ENCODE results near the gene IL17RC. TPM values are rescaled to one million over a fixed set of nuclear protein-coding genes. Genes with fewer than 3 reads are reported as not detected.
A peak's percentile ranks its signal among the peaks of the same experiment; 100 is the strongest.

The IL17RC gene
- total and polyA plus RNA-seq, 12 donors, result 18.6 to 62.3 (median 28.4) TPM

GRCh38 chr3:9932843-9933560 lies 16.1 kb downstream of the IL17RC start:
- H3K27me3 ChIP-seq, result no peaks in the 10 kb centered on the region
- TF ChIP-seq CTCF (IDR thresholded peaks at IDR 0.05), result peak; percentile 35 to 84 (median 69)
- peak overlapping the region; percentile 58 to 91 (median 76) for H3K4me3 ChIP-seq
- peaks cover 0 to 56% (median 8%) of the 10 kb centered on the region in 9 donors for H3K36me3 ChIP-seq
- H3K27ac ChIP-seq, result peak overlapping the region; percentile 78 to 98 (median 96)
- WGBS, 2 donors, result 0 to 1% methylated on average over 77 of the region's 77 CpGs
- no peaks in the 10 kb centered on the region for H3K9me3 ChIP-seq
- H3K4me1 ChIP-seq, result peaks cover 7 to 41% (median 30%) of the 10 kb centered on the region in 9 donors
- ATAC-seq (peak; percentile 76 to 89 (median 82)), DNase-seq (peak; percentile 80 to 85)
- intact Hi-C loops (cut with DNase I), result loop anchor here in 5 of 10 donors (2.0 to 10.0 kb wide), 4 partner anchors 42 to 294 kb away; partner anchors contain the start of genes BRK1 (in 1 of the 5) and JAGN1 (in 1 of the 5)

- no peak for TF ChIP-seq CTCF (IDR thresholded peaks at IDR 0.05)
- DNase-seq (peak; percentile 93 to 96), ATAC-seq (peak; percentile 96 to 98 (median 97))
- Histone ChIP-seq H3K9me3 (no peaks in the 10 kb centered on the region), H3K4me1 (peaks cover 7 to 41% (median 30%) of the 10 kb centered on the region in 9 donors), H3K4me3 (peak within 1 kb of the TSS; percentile 58 to 91 (median 76)), H3K36me3 (peaks cover 0 to 56% (median under 1%) of the 10 kb centered on the region in 9 donors), H3K27me3 (no peaks in the 10 kb centered on the region), H3K27ac (peak within 1 kb of the TSS; percentile 78 to 98 (median 96))
- intact Hi-C loops (cut with DNase I), result loop anchor here in 5 of 10 donors (2.0 to 10.0 kb wide), 4 partner anchors 43 to 294 kb away; partner anchors contain the start of genes BRK1 (in 1 of the 5) and JAGN1 (in 1 of the 5)
- WGBS, 2 donors, result 0% methylated on average over 49 to 50 of the region's 50 CpGs
These were observed 16.8 kb downstream of the IL17RC start, which contains the start of gene CRELD1 for GRCh38 chr3:9933561-9934234. TSS of gene CRELD1 (plus strand) at chr3:9933834. CDS start at chr3:9934439, 605 bp downstream.

- Histone ChIP-seq H3K27ac (peak overlapping the region in 9 of 10 donors; percentile 78 to 98 (median 96)), H3K9me3 (no peaks in the 10 kb centered on the region), H3K27me3 (no peaks in the 10 kb centered on the region), H3K36me3 (peaks cover 0 to 56% (median 0%) of the 10 kb centered on the region in 9 donors), H3K4me1 (peaks cover 7 to 41% (median 30%) of the 10 kb centered on the region in 9 donors), H3K4me3 (peak overlapping the region; percentile 58 to 91 (median 76))
- DNase-seq (no peak), ATAC-seq (peak in 2 of 8 donors; percentile 0 to 6)
- TF ChIP-seq CTCF (IDR thresholded peaks at IDR 0.05), result peak in 2 of 9 donors; percentile 12 to 22
- 12 to 24% methylated on average over 11 of the region's 11 CpGs for WGBS, 2 donors
- intact Hi-C loops (cut with DNase I), result loop anchor here in 4 of 10 donors (5.0 to 10.0 kb wide), 3 partner anchors 181 to 293 kb away; partner anchors contain the start of gene BRK1 (in 1 of the 4)
These were observed 17.3 kb downstream of the IL17RC start for GRCh38 chr3:9934235-9934621.

GRCh38 chr3:9934993-9935392 lies 18.1 kb downstream of the IL17RC start:
- 69 to 70% methylated on average over 4 of the region's 4 CpGs for WGBS, 2 donors
- Histone ChIP-seq H3K27ac (no peak overlapping the region), H3K9me3 (no peaks in the 10 kb centered on the region)

More at GRCh38 chr3:9934993-9935392, 18.1 kb downstream of the IL17RC start:
- no peak for TF ChIP-seq CTCF (IDR thresholded peaks at IDR 0.05)
- Histone ChIP-seq H3K27me3 (no peaks in the 10 kb centered on the region), H3K4me3 (peak overlapping the region in 4 of 10 donors; percentile 67 to 82 (median 78)), H3K36me3 (peaks cover 0 to 49% (median 0%) of the 10 kb centered on the region in 9 donors), H3K4me1 (peaks cover 7 to 41% (median 30%) of the 10 kb centered on the region in 9 donors)
- ATAC-seq, result no peak
- no peak for DNase-seq
- intact Hi-C loops (cut with DNase I), result loop anchor here in 4 of 10 donors (5.0 to 10.0 kb wide), 3 partner anchors 180 to 292 kb away; partner anchors contain the start of gene BRK1 (in 1 of the 4)

Data from heart right ventricle (tissue), 16 donors.